Loucy (cell line): ENCODE data around the gene PRCP.

Experiments used
- H2AFZ ChIP-seq: fragments of 200-600 bp; sonication (generic); 2 replicates; pipeline ENCODE4 v1.6.0; 2016; ENCODE audit warnings: antibody characterized with exemption, mild to moderate bottlenecking, low read length, moderate library complexity
- H3F3A ChIP-seq: fragments of 200-600 bp; 2 replicates; pipeline ENCODE4 v1.6.0; 2016; ENCODE audit warnings: antibody characterized with exemption, low read depth, mild to moderate bottlenecking
- H3K27me3 ChIP-seq: fragments of 200-600 bp; sonication (generic); 2 replicates; pipeline ENCODE4 v1.6.1; 2014; ENCODE audit warnings: low read length, mild to moderate bottlenecking; ENCODE audit not compliant: insufficient read depth, poor library complexity, severe bottlenecking
- H3K36me3 ChIP-seq: fragments of 200-600 bp; sonication (generic); 2 replicates; pipeline ENCODE4 v1.6.1; 2016; ENCODE audit warnings: low read length; ENCODE audit not compliant: insufficient read depth
- H3K4me1 ChIP-seq: fragments of 200-600 bp; sonication (generic); 2 replicates; pipeline ENCODE4 v1.5.1; 2014; ENCODE audit warnings: low read length, mild to moderate bottlenecking; ENCODE audit not compliant: insufficient read depth, poor library complexity, severe bottlenecking
- H3K4me2 ChIP-seq: fragments of 200-600 bp; sonication (generic); 2 replicates; pipeline ENCODE4 v1.6.0; 2014; ENCODE audit warnings: antibody characterized with exemption, low read length, low read depth, mild to moderate bottlenecking; ENCODE audit not compliant: poor library complexity, severe bottlenecking
- H3K4me3 ChIP-seq: fragments of 200-600 bp; sonication (generic); 2 replicates; pipeline ENCODE4 v1.5.1; 2014; ENCODE audit warnings: low read length, mild to moderate bottlenecking, mixed read lengths; ENCODE audit not compliant: poor library complexity, severe bottlenecking
- H3K79me2 ChIP-seq: fragments of 200-600 bp; sonication (generic); 2 replicates; pipeline ENCODE4 v1.6.1; 2014; ENCODE audit warnings: low read length; ENCODE audit not compliant: insufficient read depth
- H3K9ac ChIP-seq: fragments of 200-600 bp; sonication (generic); 2 replicates; pipeline ENCODE4 v1.6.0; 2014; ENCODE audit warnings: mild to moderate bottlenecking, low read depth, low read length, moderate library complexity; ENCODE audit not compliant: poor library complexity, severe bottlenecking
- H3K9me2 ChIP-seq: fragments of 200-600 bp; sonication (generic); replicated peaks from 2 replicates; pipeline ENCODE4 v1.6.1; 2016; ENCODE audit warnings: low read depth, low read length, mixed read lengths
- H3K9me3 ChIP-seq: fragments of 200-600 bp; sonication (generic); 2 replicates; pipeline ENCODE4 v1.6.1; 2014; ENCODE audit warnings: mild to moderate bottlenecking, antibody characterized with exemption, low read length, low read depth; ENCODE audit not compliant: insufficient read depth
- H4K20me1 ChIP-seq: fragments of 200-600 bp; sonication (generic); 2 replicates; pipeline ENCODE4 v1.6.0; 2014; ENCODE audit warnings: antibody characterized with exemption, low read length, mild to moderate bottlenecking; ENCODE audit not compliant: insufficient read depth, poor library complexity, severe bottlenecking
- EZH2phosphoT487 ChIP-seq: fragments of 200-600 bp; IDR thresholded peaks from 2 replicates; pipeline ENCODE4 v1.6.1; 2018; ENCODE audit warnings: antibody characterized with exemption, mild to moderate bottlenecking, moderate library complexity, borderline replicate concordance
- TF ChIP-seq, protein P1 (sequence below): fragments of 200-600 bp; sonication (generic); conservative IDR thresholded peaks from 2 replicates; pipeline ENCODE4 v1.5.1; 2014; ENCODE audit warnings: mild to moderate bottlenecking, antibody characterized with exemption, low read length

PRCP gene

DNA sequence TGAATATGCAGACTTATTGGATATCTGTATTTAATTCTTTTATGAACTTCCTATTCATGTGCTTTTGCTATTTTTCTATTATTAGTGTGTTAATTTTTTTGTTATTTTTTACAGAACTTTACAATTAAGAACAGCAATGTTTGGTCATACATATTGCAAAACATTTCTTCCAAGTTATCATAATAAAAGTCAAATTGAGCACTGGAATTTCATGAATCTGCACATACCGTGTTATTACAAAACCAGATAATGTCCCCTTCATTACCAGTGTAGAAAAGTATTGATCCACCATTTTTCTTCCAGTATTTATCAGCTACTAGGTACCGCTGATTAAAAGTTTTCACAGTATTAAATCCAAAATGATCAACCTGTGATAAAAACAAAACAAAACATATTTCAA is 40.5 kb downstream of the PRCP start:
- Histone ChIP-seq H2AFZ (no peak overlapping the region), H3K9ac (no peak overlapping the region), H3K36me3 (no peaks in the 10 kb centered on the region), H3K79me2 (no peaks in the 10 kb centered on the region), H3K4me2 (no peak overlapping the region), H3K4me3 (no peak overlapping the region), H3K9me3 (no peaks in the 10 kb centered on the region), H3K4me1 (no peaks in the 10 kb centered on the region), H4K20me1 (no peaks in the 10 kb centered on the region), H3K27me3 (no peaks in the 10 kb centered on the region), H3K9me2 (no peaks in the 10 kb centered on the region), H3F3A (no peaks in the 10 kb centered on the region)
- TF ChIP-seq, protein P1, sequence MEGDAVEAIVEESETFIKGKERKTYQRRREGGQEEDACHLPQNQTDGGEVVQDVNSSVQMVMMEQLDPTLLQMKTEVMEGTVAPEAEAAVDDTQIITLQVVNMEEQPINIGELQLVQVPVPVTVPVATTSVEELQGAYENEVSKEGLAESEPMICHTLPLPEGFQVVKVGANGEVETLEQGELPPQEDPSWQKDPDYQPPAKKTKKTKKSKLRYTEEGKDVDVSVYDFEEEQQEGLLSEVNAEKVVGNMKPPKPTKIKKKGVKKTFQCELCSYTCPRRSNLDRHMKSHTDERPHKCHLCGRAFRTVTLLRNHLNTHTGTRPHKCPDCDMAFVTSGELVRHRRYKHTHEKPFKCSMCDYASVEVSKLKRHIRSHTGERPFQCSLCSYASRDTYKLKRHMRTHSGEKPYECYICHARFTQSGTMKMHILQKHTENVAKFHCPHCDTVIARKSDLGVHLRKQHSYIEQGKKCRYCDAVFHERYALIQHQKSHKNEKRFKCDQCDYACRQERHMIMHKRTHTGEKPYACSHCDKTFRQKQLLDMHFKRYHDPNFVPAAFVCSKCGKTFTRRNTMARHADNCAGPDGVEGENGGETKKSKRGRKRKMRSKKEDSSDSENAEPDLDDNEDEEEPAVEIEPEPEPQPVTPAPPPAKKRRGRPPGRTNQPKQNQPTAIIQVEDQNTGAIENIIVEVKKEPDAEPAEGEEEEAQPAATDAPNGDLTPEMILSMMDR, result no peak
- no peak for TF ChIP-seq EZH2phosphoT487

DNA sequence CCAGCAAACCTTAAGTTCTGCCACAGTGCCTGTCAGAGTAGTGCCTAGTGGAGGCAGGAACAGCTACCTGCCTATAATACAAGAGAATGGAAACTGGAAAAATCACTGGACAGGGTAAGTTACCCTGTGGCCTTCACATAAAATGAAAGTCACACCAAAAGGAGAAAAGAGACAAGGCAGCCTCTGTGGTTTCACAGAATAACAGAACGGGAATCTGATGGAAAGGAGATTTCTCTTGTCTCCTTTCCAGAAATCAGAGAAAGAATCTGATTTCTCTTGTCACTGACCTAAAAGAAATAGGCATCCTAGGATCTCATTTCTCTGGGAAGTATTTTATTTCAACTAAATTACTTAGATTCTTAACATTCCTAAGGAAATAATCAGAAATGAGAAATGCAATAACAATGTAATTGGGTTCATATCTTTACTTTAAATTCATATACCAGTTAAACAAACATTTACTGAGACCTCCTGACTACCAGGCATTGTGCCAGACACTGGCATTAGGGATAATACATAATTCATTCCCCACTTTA is 41.6 kb downstream of the PRCP start:
- no peaks in the 10 kb centered on the region for H4K20me1 ChIP-seq
- no peak overlapping the region for H2AFZ ChIP-seq
- H3F3A ChIP-seq, result no peaks in the 10 kb centered on the region
- H3K4me1 ChIP-seq, result no peaks in the 10 kb centered on the region
- H3K4me3 ChIP-seq, result no peak overlapping the region
- H3K4me2 ChIP-seq, result no peak overlapping the region
- no peaks in the 10 kb centered on the region for H3K27me3 ChIP-seq
- H3K79me2 ChIP-seq, result no peaks in the 10 kb centered on the region
- H3K9me2 ChIP-seq, result no peaks in the 10 kb centered on the region
- no peak overlapping the region for H3K9ac ChIP-seq
- TF ChIP-seq, protein P1, result no peak
- TF ChIP-seq EZH2phosphoT487, result no peak
- no peaks in the 10 kb centered on the region for H3K36me3 ChIP-seq
- no peaks in the 10 kb centered on the region for H3K9me3 ChIP-seq

DNA sequence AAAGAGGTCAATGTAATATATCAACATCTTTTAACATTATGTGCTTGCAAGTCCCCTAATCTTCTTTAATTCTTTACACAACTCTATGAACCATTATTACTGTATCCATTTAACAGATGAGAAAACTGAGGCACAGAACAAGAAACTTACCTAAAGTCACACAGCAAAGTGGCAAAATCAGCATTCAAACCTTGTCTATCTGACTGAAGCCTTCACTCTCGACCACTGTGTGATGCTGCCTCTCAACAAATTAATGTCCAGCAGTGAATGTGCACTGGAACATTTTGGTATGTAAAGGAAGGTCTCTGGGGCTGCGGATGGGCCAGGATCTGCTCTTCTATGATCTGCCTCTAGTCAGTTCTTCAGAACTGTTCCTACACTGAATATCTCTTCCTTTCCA is 42.1 kb downstream of the PRCP start:
- Histone ChIP-seq H3K4me1 (no peaks in the 10 kb centered on the region), H3K9ac (no peak overlapping the region), H3K9me2 (no peaks in the 10 kb centered on the region), H3K27me3 (no peaks in the 10 kb centered on the region), H3K4me2 (no peak overlapping the region), H3K79me2 (no peaks in the 10 kb centered on the region), H2AFZ (no peak overlapping the region), H4K20me1 (no peaks in the 10 kb centered on the region), H3K36me3 (no peaks in the 10 kb centered on the region), H3K4me3 (no peak overlapping the region), H3K9me3 (no peaks in the 10 kb centered on the region), H3F3A (no peaks in the 10 kb centered on the region)
- TF ChIP-seq, protein P1, result no peak
